GM12878 (cell line): ENCODE measurements around the gene DPYSL3.

ENCODE experiments used
- BACH1 ChIP-seq: fragments of 450-650 bp; IDR thresholded peaks from 2 replicates; pipeline ENCODE4 v1.6.1; 2017; ENCODE audit warnings: mild to moderate bottlenecking, borderline replicate concordance
- CTCF ChIP-seq, 3 experiments: IDR thresholded peaks in 2 of 3; conservative IDR thresholded peaks in 1 of 3; 2 replicates each; pipeline ENCODE4 v1.5.1; 2011; ENCODE audit warnings: low read depth in 3 of 3, low read length in 3 of 3, mild to moderate bottlenecking in 3 of 3, control low read depth in 2 of 3, moderate library complexity in 2 of 3, inconsistent platforms in 1 of 3, mixed read lengths in 1 of 3; ENCODE audit not compliant: control insufficient read depth in 2 of 3, insufficient read depth in 1 of 3; ENCODE audit errors: extremely low read depth in 1 of 3
- MAX ChIP-seq: IDR thresholded peaks from 2 replicates; pipeline ENCODE4 v1.6.1; 2012; ENCODE audit warnings: low read depth, low read length, improper control_type of control experiment
- POLR2A ChIP-seq: IDR thresholded peaks from 2 replicates; pipeline ENCODE4 v1.6.1; 2011; ENCODE audit warnings: low read depth, mild to moderate bottlenecking, low read length
- SIN3A ChIP-seq: IDR thresholded peaks from 2 replicates; pipeline ENCODE4 v1.6.1; 2012; ENCODE audit warnings: low read depth, low read length, improper control_type of control experiment

- TF ChIP-seq SIN3A, result no peak
- no peak for TF ChIP-seq CTCF (IDR thresholded peaks at IDR 0.05 in 2 of 3, conservative IDR thresholded peaks at IDR 0.05 in 1 of 3; ENCODE audit: control insufficient read depth in 2 of 3, extremely low read depth in 1 of 3, insufficient read depth in 1 of 3, low read depth in 3 of 3, low read length in 3 of 3)
- TF ChIP-seq BACH1, result no peak
- no peak for TF ChIP-seq MAX
- no peak for TF ChIP-seq POLR2A
Measured at GRCh38 chr5:147372191-147372590, 137.7 kb downstream of the DPYSL3 start.
